Stimulated activated CD4-positive, alpha-beta T cell treated with anti-CD3 and anti-CD28 coated beads, Interleukin-2, amount 100 ng/mL, for 4 hours (primary cell): ENCODE results near the gene ARHGAP9.
"Not testable (repeated sequence)": the region's sequence is repeated elsewhere in the genome, so short reads cannot be mapped to it uniquely, and the experiment has no call there.

Experiments used
- DNase-seq: peaks from one replicate; pipeline ENCODE4 v3.0.0-alpha.2; 2020; ENCODE audit warnings: low read depth

ARHGAP9 gene

DNA sequence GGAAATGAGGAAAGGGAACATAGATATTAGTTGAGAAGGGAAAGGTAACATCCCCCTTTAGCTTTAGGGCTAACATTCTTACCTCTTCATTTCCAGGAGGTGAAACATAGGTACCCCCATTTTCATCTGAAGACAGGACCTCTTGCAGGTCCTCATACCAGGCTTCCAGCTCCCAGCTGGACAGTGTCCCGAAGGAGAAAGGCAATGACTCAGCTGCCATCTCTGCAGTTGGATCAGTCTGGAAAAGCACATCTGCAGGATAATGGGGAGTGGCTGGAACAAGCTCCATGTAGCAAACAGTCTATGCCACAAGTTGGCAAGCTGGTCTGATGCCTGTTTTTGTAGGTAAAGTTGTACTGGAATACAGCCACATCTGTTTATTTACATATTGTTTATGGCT is 37.5 kb upstream of the ARHGAP9 start:
- no peak for DNase-seq

DNA sequence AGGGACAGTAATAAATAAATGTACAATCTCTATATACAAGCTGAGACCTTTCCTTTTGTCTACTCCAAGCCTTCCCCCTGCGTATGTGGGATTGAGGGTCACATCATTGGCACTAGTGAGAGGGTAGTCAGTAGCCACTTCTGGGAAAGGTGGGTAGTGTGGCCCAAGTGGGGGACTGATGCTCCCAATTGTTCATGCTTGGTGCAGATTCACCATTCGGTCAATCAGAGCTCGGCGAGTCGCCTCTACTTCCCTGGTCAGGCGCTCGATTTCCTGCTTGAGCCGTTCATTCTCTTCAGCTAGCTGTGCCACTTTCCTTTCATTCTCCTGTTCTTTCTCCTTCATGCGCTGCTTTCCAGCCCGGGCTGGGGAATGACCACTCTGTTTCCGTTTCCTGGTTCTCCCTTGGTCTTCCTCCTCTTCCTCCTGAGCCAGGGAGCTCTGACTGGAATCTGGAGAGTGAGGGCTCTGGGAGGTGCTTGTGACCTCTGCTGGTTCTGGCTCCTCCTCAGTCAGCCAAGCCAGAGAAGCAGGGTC is 37.0 kb upstream of the ARHGAP9 start:
- DNase-seq, result no peak

DNA sequence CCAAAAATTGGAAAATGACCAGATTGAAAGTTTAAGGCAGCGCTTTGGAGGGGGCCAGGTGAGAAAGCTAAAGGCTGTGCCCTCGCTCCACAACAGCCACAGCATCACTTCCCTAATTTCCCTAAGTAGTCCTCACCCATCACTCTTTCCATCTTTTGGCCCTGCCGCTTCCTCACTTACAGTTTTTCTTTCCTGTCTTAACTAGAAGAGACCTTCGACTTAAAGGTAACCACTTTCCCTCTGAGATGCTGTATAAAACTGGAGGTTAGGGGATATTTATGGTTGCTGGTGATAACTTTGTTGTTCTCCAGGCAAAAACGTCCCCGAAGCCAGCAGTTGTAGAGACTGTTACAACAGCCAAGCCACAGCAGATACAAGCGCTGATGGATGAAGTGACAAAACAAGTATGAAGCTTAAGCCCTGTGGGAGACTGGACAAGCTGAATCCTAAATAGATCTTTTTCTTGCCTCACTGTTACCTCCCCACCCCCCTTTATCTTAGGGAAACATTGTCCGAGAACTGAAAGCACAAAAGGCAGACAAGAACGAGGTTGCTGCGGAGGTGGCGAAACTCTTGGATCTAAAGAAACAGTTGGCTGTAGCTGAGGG is 36.4 kb upstream of the ARHGAP9 start:
- no peak for DNase-seq

DNA sequence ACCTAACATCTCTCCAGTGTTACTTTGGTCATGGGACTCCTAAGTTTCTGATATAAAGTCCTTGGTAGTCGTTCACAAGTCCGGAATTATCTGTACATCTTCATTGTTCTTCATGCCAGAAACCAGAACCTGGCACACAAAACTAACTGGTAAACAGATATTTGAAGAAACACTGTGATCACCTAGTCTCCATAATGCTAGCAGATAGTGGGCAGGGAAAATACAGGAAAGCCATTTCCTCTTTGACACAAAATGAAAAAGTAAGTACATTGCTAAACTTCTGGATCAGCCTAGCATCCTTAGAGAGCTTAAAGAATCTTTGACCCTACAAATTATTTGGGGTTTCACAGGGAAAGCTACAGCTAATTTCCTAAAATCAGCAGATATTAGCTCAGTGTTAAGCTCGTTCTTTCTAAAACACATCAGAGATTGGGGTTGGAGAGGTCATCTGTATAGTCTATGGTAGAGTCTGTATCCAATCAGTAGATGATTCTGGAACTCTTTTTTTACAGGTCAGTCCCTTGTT is 35.8 kb upstream of the ARHGAP9 start:
- no peak for DNase-seq

DNA sequence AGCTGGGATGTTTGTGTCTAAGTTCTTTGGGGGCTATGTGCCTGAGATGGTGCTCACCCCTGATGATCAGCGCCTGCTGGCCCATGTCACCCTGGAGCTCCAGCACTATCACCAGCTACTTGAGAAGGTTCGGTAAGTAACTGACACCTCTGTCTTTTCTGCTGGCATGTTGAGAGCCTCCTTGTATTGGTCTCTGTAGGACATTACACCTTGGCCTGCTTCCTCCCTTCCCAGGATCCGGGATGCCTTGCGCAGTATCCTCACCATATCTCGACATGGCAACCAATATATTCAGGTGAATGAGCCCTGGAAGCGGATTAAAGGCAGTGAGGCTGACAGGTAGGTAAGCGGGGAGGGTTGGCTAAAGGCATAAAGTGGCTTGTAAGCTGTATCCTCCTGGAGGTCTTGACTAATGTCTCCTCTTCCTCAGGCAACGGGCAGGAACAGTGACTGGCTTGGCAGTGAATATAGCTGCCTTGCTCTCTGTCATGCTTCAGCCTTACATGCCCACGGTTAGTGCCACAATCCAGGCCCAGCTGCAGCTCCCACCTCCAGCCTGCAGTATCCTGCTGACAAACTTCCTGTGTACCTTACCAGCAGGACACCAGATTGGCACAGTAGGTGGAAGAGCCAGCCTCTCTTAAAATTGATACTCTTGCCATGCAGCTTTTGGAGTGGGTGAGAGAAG is 35.2 kb upstream of the ARHGAP9 start:
- no peak for DNase-seq

DNA sequence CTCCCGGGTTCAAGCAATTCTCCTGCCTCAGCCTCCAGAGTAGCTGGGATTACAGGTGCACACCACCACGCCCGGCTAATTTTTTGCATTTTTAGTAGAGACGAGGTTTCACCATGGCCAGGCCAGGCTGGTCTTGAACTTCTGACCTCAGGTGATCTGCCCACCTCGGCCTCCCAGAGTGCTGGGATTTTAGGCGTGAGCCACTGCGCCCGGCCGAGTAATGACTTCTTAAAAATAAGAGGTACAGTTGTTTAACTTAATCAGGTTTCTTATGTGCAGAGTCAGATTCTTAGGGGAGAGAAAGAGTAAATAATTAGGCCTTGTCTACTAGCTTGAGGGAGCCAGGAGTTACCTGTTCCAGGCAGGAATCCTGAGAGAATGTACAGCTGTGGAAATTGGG is 34.6 kb upstream of the ARHGAP9 start:
- not testable (repeated sequence) for DNase-seq

DNA sequence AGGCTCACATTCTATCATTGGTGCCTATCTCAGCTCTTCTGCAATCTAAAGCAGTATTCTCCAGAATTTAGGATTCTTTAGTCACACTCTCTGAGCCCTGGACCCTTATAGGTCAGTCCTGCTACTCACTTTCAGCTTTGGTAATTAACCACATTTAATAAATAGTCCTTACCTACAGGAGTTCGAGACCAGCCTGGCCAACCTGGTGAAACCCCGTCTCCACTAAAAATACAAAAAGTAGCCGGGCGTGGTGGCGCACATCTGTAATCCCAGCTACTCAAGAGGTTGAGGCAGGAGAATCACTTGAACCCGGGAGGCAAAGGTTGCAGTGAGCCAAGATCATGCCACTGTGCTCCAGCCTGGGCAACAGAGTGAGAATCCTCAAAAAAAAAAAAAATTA is 34.0 kb upstream of the ARHGAP9 start:
- not testable (repeated sequence) for DNase-seq

DNA sequence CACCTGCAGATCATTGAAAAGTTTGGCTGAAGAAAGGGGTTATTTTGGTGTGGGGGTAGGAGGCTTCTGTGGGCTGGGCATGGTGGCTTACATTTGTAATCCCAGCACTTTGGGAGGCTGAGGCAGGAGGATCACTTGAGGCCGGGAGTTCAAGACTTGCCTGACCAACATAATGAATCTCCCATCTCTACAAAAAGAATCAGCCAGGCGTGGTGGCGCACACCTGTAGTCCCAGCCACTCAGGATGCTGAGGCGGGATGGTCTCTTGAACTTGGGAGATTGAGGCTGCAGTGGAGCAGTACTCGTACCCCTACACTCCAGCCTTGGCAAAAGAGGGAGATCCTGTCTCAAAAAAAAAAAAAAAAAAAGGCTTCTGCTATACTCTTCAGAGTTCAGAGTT is 33.6 kb upstream of the ARHGAP9 start:
- no peak for DNase-seq

DNA sequence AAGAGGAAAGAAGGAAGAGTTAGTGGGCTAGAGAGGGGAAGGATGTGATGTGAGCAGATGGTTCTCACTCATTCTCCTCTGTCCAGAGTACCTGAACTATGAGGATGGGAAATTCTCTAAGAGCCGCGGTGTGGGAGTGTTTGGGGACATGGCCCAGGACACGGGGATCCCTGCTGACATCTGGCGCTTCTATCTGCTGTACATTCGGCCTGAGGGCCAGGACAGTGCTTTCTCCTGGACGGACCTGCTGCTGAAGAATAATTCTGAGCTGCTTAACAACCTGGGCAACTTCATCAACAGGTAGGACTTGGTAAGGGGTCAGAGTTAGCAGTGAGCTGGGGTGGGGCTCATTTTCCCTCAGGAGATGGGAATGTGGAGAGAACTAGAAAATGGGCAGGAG is 33.0 kb upstream of the ARHGAP9 start:
- DNase-seq, result no peak

DNA sequence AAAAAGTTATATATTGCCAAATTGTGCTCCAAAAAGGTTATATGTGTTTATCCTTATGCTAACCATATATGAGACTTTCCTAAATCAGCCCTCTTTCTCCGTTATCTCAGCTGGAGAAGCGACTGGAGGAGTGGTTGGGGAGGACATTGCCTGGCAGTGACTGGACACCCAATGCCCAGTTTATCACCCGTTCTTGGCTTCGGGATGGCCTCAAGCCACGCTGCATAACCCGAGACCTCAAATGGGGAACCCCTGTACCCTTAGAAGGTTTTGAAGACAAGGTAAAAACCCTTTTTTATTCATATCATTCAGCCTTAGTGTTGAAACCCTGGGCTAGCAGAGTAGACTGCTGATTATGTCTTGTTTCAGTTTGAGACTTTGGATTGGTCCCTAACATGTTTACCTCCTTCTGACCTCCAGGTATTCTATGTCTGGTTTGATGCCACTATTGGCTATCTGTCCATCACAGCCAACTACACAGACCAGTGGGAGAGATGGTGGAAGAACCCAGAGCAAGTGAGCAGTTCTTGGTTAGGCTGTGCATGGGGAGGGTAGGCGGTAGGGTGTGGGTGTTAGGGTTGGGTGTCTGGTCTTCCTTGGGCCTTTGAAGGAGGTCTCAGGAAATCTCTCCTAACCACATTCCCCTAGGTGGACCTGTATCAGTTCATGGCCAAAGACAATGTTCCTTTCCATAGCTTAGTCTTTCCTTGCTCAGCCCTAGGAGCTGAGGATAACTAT is 32.1 kb upstream of the ARHGAP9 start:
- no peak for DNase-seq

DNA sequence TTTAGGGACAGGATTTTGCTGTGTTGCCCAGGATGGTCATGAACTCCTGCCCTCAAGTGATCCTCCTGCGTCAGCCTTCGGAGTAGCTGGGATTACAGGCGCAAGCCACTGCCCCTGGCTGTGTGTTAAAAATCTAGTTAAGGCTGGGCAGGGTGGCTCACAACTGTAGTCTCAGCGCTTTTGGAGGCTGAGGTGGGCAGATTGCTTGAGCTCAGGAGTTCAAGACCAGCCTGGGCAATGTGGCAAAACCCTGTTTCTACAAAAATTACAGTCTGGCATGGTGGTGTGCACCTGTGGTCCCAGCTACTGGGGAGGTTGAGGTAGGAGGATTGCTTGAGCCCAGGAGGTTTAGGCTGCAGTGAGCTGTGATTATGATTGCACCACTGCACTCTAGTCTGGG is 31.5 kb upstream of the ARHGAP9 start:
- DNase-seq, result no peak

DNA sequence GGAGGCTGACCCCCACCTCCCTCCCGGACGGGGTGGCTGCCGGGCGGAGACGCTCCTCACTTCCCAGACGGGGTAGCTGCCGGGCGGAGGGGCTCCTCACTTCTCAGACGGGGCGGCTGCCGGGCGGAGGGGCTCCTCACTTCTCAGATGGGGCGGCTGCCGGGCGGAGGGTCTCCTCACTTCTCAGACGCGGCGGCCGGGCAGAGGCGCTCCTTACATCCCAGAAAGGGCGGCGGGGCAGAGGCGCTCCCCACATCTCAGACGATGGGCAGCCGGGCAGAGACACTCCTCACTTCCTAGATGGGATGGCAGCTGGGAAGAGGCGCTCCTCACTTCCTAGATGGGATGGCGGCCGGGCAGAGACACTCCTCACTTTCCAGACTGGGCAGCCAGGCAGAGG is 28.1 kb upstream of the ARHGAP9 start:
- not testable (repeated sequence) for DNase-seq

DNA sequence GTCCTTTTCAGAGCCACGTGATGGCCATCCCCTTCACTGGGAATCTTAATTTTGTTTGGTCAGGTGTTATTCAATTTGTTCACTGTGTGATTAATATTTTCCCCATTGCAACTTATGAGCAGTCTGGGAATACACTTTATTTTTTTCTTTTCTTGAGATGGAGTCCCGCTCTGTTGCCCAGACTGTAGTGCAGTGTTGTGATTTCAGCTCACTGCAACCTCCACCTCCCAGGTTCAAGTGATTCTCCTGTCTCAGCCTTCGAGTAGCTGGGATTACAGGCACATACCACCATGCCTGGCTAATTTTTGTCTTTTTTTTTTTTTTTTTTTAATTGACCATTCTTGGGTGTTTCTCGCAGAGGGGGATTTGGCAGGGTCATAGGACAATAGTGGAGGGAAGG is 26.9 kb upstream of the ARHGAP9 start:
- DNase-seq, result not testable (repeated sequence)

DNA sequence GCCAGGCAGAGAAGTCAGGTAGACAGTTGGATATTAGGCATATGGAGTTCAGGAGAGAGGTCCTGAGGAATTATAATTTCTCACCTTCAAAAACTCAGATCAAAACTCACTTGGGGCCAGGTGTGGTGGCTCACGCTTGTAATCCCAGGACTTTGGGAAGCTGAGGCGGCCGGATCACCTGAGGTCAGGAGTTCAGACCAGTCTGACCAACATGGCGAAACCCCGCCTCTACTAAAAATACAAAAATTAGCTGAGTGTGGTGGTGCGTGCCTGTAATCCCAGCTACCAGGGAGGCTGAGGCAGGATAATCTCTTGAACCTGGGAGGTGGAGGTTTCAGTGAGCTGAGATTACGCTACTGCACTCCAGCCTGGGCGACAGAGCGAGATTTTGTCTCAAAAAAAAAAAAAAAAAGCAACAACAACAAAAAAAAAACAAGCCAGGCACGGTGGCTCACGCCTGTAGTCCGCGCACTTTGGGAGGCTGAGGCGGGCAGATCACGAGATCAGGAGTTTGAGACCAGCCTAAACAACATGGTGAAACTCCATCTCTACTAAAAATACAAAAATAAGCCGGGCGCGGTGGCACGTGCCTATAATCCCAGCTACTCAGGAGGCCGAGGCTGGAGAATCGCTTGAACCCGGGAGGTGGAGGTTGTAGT is 22.8 kb upstream of the ARHGAP9 start:
- not testable (repeated sequence) for DNase-seq

DNA sequence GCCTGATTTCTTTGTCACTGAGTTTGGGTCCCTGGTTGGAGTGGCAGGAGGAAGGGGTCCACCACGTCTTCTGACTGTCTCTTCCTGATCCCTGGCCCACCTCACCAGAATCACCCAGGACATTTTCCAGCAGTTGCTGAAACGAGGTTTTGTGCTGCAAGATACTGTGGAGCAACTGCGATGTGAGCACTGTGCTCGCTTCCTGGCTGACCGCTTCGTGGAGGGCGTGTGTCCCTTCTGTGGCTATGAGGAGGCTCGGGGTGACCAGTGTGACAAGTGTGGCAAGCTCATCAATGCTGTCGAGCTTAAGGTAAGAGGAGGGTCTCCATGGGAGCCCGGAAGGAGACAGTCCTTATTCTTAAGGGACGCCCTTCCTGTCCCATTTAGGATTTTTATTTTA is 20.5 kb upstream of the ARHGAP9 start:
- no peak for DNase-seq

DNA sequence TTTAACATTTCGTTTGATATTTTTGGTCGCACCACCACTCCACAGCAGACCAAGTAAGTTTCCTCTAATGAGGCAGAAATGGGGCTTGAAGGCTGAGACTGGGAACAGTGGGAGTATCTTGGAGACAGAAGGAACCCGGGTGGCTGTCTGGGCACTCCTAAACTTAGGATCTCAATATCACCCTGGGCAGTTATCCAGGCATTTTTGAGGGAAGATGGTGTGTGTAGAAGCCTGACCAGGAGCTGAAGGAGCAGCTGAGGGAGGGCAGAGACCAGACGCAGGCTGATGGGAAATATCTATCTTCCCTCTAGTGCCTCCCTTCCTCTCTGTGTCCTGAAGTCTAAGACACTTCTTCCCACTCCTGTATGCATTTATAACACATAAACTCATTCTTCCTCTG is 18.9 kb upstream of the ARHGAP9 start:
- no peak for DNase-seq

DNA sequence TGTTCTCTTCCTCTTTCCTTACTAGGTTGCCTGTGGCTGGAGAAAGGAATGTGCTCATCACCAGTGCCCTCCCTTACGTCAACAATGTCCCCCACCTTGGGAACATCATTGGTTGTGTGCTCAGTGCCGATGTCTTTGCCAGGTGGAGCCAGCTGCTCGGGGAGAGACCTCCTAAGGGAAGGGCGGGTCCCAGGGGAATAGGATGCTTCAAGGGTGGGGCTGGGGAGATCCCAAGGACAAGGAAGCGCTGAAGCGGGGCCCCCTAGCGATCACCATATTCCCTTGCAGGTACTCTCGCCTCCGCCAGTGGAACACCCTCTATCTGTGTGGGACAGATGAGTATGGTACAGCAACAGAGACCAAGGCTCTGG is 18.5 kb upstream of the ARHGAP9 start:
- DNase-seq, result no peak

DNA sequence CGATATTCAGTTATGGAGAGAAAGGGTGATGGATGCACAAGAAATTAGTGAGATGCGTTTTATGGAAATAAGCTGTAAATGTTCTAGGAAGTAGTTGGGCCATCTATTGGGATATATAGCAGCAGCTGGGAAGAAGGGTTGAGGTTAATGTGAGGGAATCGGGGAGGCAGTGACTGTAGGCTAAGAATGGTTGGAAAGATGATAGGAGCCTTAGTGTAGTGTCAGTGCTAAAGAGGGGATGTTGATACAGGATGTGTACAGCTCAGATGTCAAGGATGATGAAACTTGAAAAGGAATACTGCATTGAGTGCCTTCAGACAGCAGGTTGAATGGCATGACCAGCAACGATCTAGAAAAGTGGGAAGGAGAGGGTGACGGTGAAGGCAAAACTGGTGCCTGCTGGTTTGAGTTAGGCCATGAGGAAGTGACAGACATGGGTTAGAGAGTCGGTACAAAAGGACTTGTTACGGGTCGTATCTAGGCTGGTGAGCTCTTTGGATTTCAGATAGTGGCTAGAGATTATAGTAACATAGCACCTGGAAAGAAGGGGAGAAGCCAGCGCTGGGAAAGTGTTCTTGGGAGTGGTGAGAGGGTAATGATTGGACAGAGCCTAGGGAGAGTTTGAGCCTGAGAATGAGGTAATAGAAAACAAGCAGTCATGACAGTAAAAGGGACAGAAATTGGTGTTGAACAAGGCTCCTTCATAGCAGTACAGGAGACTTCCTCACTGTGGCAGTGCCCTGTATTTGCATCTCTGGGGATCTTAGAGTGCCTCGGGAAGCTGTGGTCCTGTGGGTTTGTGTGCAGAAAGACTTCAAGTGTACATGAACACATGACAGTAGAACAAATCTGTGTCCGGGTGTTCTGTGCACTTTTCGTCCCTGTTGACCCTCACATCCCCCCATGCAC is 17.8 kb upstream of the ARHGAP9 start:
- DNase-seq, result no peak

DNA sequence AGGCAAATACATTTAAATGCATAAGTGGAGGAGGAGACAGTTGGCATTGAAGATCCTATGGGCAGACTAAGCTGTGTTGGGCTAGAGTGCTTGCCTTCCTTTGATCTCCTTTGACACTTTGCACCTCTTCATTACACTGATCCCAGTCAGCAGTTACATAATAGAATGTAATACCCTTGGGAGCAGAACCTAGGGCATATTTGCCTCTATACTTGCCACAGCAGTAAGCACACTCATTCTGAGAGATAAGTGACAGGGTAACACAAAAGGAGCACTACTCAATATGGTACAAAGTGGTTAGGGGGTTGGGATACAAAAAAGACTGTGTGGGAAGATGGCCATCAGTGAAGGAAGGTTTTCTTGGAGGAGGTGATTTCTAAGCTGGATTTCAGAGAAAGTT is 17.2 kb upstream of the ARHGAP9 start:
- DNase-seq, result no peak

DNA sequence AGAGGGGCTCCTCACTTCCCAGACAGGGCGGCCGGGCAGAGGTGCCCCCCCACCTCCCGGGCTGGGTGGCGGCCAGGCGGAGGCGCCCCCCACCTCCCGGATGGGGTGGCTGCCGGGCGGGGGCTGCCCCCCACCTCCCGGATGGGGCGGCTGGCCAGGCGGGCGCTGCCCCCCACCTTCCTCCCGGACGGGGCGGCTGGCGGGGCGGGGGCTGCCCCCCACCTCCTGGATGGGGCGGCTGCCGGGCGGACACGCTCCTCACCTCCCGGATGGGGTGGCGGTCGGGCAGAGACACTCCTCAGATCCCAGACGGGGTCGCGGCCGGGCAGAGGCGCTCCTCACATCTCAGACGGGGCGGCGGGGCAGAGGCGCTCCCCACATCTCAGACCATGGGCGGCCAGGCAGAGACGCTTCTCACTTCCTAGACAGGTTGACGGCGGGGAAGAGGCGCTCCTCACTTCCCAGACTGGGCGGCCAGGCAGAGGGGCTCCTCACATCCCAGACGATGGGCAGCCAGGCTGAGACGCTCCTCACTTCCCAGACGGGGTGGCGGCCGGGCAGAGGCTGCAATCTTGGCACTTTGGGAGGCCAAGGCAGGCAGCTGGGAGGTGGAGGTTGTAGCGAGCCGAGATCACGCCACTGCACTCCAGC is 15.5 kb upstream of the ARHGAP9 start:
- not testable (repeated sequence) for DNase-seq
